Measurements from ENCODE around the gene ADGRG2.
A peak's percentile ranks its signal among the peaks of the same experiment; 100 is the strongest.

ADGRG2 gene, protein sequence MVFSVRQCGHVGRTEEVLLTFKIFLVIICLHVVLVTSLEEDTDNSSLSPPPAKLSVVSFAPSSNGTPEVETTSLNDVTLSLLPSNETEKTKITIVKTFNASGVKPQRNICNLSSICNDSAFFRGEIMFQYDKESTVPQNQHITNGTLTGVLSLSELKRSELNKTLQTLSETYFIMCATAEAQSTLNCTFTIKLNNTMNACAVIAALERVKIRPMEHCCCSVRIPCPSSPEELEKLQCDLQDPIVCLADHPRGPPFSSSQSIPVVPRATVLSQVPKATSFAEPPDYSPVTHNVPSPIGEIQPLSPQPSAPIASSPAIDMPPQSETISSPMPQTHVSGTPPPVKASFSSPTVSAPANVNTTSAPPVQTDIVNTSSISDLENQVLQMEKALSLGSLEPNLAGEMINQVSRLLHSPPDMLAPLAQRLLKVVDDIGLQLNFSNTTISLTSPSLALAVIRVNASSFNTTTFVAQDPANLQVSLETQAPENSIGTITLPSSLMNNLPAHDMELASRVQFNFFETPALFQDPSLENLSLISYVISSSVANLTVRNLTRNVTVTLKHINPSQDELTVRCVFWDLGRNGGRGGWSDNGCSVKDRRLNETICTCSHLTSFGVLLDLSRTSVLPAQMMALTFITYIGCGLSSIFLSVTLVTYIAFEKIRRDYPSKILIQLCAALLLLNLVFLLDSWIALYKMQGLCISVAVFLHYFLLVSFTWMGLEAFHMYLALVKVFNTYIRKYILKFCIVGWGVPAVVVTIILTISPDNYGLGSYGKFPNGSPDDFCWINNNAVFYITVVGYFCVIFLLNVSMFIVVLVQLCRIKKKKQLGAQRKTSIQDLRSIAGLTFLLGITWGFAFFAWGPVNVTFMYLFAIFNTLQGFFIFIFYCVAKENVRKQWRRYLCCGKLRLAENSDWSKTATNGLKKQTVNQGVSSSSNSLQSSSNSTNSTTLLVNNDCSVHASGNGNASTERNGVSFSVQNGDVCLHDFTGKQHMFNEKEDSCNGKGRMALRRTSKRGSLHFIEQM

DNA sequence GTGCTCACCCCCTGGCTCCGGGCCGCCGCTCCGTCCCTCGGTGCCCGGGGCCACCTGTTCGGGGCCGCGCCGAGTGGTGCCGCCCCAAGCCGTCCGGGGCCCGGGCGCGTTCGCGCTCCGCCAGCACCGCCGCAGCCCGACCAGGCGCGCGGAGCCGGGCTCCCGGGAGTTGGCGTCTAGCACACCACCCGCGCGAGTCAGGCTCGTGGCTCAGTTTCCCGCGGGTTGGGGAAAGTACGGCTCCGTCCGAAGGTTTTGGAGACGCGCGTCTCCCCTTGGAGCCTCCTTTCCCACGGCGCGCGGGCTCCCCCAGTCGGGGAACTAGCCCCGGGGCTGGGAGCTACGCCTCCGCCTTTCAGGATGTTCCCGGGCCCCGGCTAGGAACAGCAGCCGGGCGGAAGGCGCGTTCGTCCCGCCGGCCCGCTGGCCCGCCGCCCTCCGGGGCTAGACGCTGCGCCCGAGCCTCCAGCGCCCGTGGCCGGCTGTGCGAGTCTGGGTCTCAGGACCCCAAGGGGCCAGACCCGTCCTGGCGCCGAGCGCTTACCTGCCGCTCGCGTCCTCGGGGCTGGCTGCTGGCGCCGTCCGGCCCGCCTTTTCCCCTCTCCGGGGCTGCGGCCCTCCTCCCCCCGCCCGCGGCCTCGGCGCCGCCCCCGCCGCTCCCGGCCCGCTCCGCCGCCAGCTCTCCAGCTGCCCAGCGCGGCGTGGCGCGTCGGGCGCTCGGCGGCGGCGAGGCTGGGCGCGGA, at the start of gene ADGRG2:
Gene ADGRG2 (minus strand): TSS at position 571 of the 743 bp plus-strand sequence. CDS start 53,634 bp downstream, outside the sequence.
- DNase-seq (ENCODE audit: low read depth, low spot score), result peak; percentile 58

DNA sequence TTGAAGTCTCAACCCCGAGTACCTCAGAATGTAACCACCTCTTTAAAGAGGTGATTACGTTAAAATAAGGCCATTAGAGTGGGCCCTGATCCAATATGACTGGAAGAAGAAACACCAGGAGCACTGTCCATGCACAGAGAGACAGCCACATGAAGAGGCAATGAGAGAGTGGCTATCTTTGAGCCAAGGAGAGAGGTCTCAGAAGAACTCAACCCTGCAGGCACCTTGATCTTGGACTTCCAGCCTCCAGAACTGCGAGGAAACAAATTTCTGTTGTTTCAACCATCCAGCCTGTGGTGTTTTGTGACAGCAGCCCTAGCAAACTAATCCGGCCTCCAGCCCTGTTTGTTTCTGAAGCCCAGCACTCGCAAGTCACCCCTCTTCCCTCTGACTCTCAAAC, 46.3 kb upstream of the ADGRG2 start:
- DNase-seq (ENCODE audit: low read depth, low spot score), result no peak

DNA sequence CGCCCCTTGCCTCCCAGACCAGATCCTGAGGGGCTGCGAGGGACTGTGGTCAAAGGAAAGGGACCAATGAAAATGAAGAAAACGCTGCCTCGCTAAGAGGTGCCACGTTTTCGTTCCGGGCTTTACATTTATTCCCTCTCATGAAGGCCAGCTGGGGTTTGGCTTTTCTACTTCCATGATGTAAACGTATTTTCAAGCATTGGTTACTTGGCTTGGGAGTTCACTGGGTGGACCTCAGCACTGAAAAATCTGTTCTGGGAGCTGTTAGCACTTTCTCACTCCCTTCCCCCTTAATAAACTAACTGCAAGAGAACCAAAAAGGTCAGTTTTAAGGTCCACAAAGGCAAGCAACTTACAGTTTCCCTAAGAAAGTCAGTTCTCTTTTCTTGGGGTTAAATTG, 40.6 kb upstream of the ADGRG2 start:
- DNase-seq (ENCODE audit: low read depth, low spot score), result no peak

DNA sequence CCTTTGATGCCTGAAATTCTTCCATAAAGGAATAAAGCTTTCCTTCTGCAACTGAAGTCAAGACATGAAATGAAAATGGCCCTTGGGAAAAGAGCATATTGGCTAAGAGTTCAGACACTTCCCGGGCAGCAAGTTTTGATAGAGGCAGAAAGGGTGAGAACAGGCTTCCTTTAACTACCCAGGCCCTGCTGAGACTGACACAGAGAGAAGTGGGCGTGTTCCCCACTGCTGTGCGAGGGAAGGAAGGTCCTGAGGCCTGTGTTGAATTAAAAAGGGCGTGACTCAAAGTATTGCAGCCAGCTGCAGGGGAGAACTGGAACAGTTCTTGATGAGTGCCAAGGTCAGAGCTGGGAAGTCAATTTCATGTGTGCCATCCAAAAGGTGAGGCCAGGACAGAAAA, 33.9 kb upstream of the ADGRG2 start:
- DNase-seq (ENCODE audit: low read depth, low spot score), result peak; percentile 64

DNA sequence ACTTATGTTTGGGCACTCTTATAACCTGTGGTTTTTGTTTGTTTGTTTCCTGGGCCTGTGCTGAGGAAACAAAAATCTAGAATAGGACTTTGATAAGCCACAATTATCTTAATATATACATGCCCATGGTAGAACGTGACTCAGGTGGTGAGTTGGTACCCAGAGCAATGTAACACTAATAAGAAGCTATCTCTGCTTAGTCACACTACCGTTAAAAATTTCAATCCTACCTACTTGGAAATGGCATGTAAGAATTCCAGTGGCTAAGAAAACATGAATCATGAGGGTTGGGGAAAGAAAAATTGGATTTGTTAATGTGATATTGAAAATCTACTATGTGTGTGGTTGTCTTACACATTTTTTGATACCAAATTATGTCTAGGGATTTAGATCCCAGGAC, 30.5 kb upstream of the ADGRG2 start:
- no peak for DNase-seq (ENCODE audit: low read depth, low spot score)

DNA sequence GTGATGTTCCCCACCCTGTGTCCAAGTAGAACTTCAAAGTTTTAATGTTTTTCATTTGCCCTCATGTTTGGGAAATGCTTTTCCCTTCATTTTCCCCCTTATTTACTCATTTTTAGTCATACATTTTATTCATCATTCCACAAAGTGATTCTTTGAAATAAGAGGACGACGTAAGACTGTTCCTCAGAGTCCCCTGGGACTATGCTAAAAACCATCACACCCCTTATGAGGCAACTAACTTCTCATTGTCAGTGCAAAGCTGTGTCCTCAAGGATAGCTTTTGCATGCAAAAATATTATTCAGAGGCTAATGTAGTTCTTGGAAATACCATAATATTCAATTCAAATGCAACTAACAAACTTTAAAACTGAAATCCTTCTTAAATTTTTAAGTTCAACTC, 14.8 kb upstream of the ADGRG2 start:
- no peak for DNase-seq (ENCODE audit: low read depth, low spot score)

DNA sequence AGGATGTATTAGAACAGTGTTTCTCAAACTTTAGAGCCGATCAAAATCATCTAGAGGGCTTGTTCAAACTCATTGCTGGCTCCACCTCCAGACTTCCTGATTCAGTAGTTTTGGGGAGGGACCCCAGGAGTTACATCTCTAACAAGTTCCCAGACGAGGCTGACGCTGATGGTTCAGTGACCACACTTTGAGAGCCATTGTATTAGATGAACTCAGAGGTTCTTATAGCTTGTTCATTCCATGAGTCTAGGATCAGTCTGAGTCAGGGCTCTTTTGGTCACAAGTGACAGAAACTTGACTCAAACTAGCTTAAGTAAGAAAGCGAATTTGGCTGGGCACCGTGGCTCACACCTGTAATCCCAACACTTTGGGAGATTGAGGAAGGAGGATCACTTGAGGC, 11.5 kb upstream of the ADGRG2 start:
- DNase-seq (ENCODE audit: low read depth, low spot score), result no peak

DNA sequence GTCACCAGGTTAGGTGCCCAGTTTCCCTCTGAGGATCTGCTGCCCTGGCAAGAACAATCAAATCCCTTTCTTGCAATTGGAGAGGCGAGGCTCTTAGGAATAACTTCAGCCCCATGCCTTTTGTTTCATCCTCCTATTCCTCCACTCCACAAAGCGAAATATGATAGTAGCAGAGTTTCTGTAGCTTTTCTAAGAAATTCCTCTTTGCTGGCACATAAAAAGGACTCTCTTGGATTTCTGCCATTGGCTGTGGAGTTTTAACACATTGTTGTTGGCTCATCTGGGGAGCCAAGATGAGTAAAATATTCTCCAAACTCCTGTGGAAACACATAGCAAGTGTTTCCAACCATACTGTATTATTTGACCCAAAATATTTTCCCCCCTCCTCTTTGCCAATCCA, 11.0 kb upstream of the ADGRG2 start:
- no peak for DNase-seq (ENCODE audit: low read depth, low spot score)

DNA sequence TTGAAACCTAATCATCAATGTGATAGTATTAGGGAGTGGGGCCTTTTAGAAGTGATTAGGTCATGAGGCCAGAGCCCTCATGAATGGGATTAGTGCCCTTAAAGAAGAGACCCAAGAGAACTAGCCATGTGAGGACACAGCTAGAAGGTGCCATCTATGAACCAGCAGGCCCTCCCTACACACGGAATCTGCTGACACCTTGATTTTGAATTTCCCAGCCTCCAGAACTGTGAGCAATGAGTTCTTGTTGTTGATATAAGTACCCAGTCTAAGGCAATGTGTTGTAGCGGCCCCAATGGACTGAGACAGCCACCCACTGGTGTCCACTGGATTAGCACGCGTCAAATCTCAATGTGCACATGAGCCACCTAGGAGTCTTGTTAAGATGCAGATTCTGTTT, 8.4 kb upstream of the ADGRG2 start:
- DNase-seq (ENCODE audit: low read depth, low spot score), result no peak

DNA sequence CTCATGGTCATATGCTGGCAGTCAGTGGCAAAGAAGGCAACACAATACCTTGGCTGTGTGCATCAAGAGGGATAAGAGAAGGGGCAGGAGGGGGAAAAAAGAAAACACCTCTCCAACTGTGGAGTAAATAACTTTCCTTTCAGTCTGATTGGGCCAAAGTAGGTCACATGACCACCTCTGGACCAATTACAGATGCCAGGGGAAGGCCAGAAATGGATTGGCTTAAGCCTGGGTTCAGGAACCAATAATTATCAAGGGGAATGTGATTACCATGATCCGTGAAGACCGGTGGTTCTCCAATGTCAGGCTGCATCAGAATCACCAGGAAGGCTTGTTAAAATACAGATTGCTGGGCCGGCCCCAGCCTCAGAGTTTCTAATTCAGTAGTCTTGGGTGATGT, 7.4 kb upstream of the ADGRG2 start:
- no peak for DNase-seq (ENCODE audit: low read depth, low spot score)

DNA sequence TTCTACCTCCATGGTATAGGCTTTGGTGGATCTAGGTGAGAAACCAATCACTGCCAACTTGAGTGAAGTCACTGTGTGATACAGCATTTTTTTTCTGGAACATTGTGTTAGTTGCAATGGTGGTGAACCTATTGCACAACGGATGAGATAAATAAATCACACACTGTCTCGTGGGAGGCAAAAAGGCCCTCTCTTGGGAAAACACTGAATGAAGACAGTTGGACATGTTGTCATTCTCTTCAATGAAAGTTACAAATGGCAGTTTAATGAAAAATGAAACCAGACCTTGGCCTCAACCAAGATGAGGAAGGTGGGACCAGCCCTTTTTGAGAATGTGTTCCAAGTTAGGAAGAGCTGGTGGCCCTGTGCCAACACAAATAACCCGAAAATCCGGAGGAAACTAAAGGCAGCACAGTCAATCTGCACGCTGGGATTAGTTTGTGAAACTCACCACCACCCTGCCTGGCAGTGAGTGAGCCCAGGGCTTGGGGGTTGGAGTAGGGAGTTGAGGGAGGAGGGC, 5.4 kb upstream of the ADGRG2 start:
- DNase-seq (ENCODE audit: low read depth, low spot score), result no peak

DNA sequence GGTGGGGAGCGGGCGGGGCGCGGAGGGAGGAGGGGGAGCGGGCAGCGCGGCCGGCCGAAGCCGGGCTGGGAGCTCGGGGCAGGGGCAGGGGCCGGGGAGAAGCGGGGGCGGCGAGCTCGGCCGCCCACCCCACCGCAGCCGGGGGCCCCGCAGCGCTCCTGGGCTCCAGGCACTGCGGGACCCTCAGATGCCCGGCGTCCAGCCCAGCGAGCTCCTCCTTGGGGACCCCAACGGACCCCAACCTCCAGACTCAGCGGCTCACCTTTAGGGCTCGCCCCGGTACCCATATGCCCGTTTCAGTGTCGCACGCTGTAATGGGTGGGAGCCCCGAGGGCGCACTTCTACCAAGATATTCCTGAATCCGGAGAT, 357 bp upstream of the ADGRG2 start:
- peak; percentile 18 for DNase-seq (ENCODE audit: low read depth, low spot score)

DNA sequence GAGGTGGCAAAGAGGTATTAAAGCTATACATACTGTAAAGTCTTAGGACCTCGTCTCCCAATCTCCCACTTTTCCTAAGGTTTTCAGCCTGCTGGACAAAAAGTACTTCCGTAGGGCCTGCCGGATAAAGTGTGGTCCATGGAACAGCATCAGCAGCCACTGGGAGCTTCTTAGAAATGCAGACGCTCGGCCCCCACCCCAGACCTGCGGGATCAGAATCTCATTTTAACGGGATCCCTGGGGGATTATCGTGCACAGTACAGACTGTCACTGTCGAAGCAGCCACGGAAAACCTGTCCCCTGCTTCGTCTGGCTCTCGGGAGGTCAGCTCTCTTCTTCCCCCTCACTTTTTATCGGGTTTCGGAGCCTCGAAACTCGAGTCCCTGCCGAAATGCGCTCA, 802 bp downstream of the ADGRG2 start:
- DNase-seq (ENCODE audit: low read depth, low spot score), result peak; percentile 23

DNA sequence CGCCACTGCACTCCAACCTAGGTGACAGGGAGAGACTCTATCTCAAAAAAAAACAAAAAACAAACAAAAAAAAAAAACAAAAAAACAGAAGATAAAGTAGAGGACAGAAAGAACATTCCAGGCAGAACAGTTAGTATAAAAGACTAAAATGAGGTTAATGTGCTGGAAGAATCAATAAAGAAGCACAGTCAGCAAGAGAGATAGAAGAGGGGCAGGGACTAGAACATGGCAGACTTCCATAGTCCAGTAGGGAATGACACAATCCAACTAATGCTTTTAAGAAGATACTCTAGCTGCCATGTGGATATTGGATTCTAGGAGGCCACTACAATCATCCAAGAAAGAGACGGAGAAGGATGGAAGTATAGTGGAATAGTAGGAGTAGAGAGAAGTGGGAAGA, 11.6 kb downstream of the ADGRG2 start:
- no peak for DNase-seq (ENCODE audit: low read depth, low spot score)

DNA sequence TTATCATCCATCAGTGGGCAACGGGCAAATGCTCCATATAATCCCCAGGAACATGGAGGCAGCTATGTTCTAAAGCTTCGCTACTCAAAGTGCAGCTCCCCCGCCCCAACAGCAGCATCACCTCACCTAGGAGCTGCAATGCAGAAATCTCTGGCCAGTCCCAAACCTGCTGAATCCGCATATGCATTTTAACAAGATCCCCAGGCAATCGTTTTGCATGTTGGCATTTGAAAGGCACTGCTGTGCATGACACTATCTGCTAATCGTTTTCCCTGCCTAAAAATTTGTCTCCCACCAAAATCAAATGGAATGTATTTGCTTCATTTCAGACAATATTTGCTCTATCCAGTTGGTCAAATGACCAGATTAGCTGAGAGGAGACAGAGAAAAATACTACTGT, 15.2 kb downstream of the ADGRG2 start:
- DNase-seq (ENCODE audit: low read depth, low spot score), result peak; percentile 79

DNA sequence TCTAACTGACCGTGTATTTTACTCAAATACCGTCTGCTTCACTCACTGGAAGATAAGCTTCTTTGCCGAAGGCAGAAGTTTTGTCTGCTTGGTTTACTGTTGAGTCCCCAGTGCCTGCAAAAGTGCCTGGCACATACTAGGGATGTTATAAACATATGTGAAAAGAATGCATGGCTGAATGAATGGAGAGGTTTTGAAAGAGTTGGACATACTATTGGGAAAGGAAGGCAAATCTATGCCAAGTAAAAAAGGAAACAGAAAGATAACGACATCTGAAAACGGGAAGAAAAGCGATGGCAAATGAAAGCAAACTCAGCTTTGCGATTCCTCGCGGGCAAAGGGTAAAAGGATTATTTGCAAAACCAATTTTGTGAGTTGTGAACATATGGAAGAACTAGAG, 21.7 kb downstream of the ADGRG2 start:
- DNase-seq (ENCODE audit: low read depth, low spot score), result no peak

DNA sequence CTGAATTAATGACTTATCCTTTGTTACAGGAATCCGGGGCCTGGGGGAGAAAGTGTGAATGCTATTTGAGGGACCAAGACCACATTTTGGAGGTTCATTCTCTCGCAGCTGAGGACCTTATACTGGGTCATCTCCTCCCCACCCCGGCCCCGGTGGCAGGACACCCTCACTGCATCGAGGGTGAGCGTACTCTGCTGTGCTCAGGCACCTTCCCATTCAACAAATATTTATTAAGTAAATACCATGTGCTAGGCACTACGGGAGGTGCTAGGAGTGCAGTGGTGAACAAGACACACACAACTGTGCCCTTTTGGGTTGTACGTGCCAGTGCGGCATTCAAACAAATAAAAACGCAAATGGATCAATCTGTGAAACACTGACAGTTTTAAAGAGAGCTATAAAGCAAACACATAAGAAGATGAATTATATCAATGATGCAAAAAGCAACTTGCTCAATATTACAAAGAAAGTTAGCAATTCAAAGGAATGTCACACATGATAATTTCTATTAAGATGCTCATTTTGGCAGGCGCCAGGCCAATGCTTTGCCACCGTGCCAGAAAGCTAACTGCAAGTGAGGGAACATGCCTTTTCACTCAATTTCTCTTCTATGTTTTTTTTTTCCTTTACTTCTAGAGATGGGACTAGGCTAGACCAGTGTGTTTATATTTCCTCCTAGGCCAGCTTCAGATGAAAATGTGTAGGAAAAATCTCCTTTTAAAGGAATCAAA, 24.6 kb downstream of the ADGRG2 start:
- no peak for DNase-seq (ENCODE audit: low read depth, low spot score)

DNA sequence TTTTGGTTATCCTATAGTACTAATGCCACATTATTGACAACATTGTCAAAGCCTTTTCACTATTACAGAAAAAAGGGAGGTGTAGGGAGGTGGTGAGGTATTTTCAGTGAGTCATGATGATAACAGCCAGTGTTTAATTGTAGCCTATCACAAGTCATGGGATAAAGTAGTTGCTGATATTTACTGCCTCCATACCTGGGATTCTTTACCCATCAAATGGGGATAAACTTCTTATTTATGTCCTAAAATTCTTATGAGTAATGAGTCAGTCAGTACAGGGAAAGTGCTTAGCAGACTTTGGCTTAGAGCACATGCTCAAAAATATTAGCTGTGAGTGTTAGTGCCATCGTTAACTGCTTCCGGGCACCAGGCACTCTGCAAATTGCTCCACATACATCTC, 25.7 kb downstream of the ADGRG2 start:
- DNase-seq (ENCODE audit: low read depth, low spot score), result no peak

DNA sequence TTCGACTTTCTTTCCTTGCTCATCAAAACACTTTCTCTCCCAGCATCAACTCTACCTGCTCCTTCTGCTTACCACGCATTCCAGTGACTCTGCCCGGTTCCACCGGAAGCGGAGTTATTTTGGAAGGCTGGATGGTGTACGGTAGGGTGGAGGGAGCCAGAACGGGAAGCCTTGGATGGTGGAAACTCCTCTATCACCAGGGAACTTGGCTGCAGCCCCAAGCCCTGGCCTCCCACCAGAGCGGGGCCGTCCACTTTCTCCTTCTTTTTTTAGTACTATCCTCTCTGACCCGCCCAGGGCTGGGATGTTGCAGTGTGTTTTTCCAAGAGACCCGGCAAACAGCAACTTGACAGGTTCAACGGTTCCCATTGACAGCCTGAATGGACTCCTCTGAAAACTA, 27.6 kb downstream of the ADGRG2 start:
- DNase-seq (ENCODE audit: low read depth, low spot score), result no peak

DNA sequence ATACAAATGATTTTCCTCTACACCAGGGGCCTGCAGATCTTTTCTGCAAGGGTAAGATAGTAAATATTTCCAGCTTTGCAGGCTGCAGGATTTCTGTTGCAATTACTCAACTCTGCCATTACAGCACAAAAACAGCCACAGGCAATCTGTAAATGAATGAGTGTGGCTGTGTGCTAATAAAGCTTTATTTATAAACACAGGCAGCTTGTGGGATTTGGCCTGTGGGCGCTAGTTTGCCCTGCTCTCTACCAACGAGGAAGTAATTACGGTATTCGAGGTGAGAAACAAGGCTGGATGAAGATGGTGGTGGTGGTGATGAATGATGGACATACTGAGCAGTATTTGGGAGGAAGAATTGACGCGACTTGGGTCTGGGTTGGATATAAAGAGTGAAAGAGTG, 30.7 kb downstream of the ADGRG2 start:
- DNase-seq (ENCODE audit: low read depth, low spot score), result peak; percentile 12

DNA sequence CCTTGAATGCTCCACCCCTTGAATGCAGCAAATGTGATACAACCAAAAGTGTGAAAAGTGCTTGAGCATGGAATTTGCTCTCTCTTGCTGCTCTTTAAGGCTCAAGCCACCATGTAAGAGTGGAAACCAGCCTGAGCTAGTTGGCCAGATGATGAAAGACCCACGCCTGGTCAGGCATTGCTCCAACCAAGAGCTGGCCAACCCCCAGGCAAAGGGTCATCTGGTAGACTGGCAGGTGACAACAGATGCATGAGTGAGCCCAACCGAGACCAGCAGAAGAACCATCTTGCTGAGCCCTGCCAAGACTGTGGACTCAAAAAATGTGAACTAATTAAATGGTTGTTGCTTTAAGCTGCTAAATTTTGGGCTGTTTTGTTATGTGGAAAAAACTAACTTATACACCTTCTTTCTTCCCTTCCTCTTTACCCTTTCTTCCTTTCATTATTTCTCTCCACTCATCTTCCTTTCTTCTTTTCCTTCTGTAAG, 32.7 kb downstream of the ADGRG2 start:
- DNase-seq (ENCODE audit: low read depth, low spot score), result no peak

Measured in ELF-1 (cell line).